Fibroblast of the aortic adventitia (primary cell): Measurements from ENCODE around the gene ZDHHC7. TPM values are rescaled to one million over a fixed set of nuclear protein-coding genes. Genes with fewer than 3 reads are reported as not detected.

Source experiments
- DNase-seq: peaks from one replicate; pipeline ENCODE4 v3.0.0-alpha.2; 2010; ENCODE audit warnings: low read depth
- H3K4me3 ChIP-seq: 2 replicates; pipeline ENCODE4 v1.5.1; 2011; ENCODE audit warnings: low read depth, mild to moderate bottlenecking, control low read depth, low read length, moderate library complexity
- CTCF ChIP-seq: IDR thresholded peaks from 2 replicates; pipeline ENCODE4 v1.5.1; 2011; ENCODE audit warnings: mild to moderate bottlenecking, low read length, control low read depth, inconsistent platforms; ENCODE audit not compliant: insufficient read depth
- total RNA-seq: library from RNA; depleted of rRNA; stranded (reverse); fragments of >200 nt; gene quantifications from 2 replicates; pipeline ENCODE4 v1.2.3, GENCODE V29; 2012; ENCODE audit warnings: low replicate concordance

ZDHHC7 gene
- total RNA-seq, 1 donor: 82.5 TPM

GRCh38 chr16:84933774-84934631 lies 77.3 kb downstream of the ZDHHC7 start:
- DNase-seq: peak; percentile 59
- no peak for TF ChIP-seq CTCF
- H3K4me3 ChIP-seq: no peak overlapping the region

- no peak for DNase-seq
- no peak for TF ChIP-seq CTCF
- H3K4me3 ChIP-seq: no peak overlapping the region
These were observed 78.7 kb downstream of the ZDHHC7 start for GRCh38 chr16:84932681-84933080.

- TF ChIP-seq CTCF: no peak
- DNase-seq: peak; percentile 28
- no peak overlapping the region for H3K4me3 ChIP-seq
These were observed 79.8 kb downstream of the ZDHHC7 start for GRCh38 chr16:84931506-84931905.

- DNase-seq: no peak
- no peak overlapping the region for H3K4me3 ChIP-seq
- TF ChIP-seq CTCF: no peak
These were observed 80.2 kb downstream of the ZDHHC7 start for GRCh38 chr16:84931107-84931494.

- DNase-seq: no peak
- no peak for TF ChIP-seq CTCF
- no peak overlapping the region for H3K4me3 ChIP-seq
These were observed 80.8 kb downstream of the ZDHHC7 start for GRCh38 chr16:84930298-84931106.

GRCh38 chr16:84929421-84930297 lies 81.7 kb downstream of the ZDHHC7 start:
- DNase-seq: no peak

More at GRCh38 chr16:84929421-84930297, 81.7 kb downstream of the ZDHHC7 start:
- TF ChIP-seq CTCF: no peak
- H3K4me3 ChIP-seq: no peak overlapping the region
